OCI-LY7 (cell line): ENCODE data around the gene INTS11.

Experiments used
- EZH2phosphoT487 ChIP-seq: fragments of 200-600 bp; sonication (generic); IDR thresholded peaks from 2 replicates; pipeline ENCODE4 v1.6.1; 2018; ENCODE audit warnings: low read depth, borderline replicate concordance, mild to moderate bottlenecking, mixed run types, antibody characterized with exemption, low read length, moderate library complexity, mixed read lengths
- TF ChIP-seq, protein P1 (sequence below): fragments of 200-600 bp; sonication (generic); conservative IDR thresholded peaks from 2 replicates; pipeline ENCODE4 v1.5.1; 2014; ENCODE audit warnings: mild to moderate bottlenecking, antibody characterized with exemption, low read length, moderate library complexity, mixed read lengths

GRCh38 chr1:1291548-1292441 lies 32.7 kb downstream of the INTS11 start:
- no peak for TF ChIP-seq EZH2phosphoT487
- TF ChIP-seq, protein P1, sequence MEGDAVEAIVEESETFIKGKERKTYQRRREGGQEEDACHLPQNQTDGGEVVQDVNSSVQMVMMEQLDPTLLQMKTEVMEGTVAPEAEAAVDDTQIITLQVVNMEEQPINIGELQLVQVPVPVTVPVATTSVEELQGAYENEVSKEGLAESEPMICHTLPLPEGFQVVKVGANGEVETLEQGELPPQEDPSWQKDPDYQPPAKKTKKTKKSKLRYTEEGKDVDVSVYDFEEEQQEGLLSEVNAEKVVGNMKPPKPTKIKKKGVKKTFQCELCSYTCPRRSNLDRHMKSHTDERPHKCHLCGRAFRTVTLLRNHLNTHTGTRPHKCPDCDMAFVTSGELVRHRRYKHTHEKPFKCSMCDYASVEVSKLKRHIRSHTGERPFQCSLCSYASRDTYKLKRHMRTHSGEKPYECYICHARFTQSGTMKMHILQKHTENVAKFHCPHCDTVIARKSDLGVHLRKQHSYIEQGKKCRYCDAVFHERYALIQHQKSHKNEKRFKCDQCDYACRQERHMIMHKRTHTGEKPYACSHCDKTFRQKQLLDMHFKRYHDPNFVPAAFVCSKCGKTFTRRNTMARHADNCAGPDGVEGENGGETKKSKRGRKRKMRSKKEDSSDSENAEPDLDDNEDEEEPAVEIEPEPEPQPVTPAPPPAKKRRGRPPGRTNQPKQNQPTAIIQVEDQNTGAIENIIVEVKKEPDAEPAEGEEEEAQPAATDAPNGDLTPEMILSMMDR, result peak; percentile 85
